Epithelial cell of proximal tubule (primary cell): ENCODE measurements around the gene KRTAP10-12. TPM values are rescaled to one million over a fixed set of nuclear protein-coding genes. Genes with fewer than 3 reads are reported as not detected.
"Not testable (repeated sequence)": the region's sequence is repeated elsewhere in the genome, so short reads cannot be mapped to it uniquely, and the experiment has no call there.

Experiments
- DNase-seq: peaks from one replicate; pipeline ENCODE4 v3.0.0-alpha.2; 2011; ENCODE audit warnings: low read depth
- H3K4me3 ChIP-seq: 2 replicates; pipeline ENCODE4 v1.5.1; 2011; ENCODE audit warnings: low read depth, mild to moderate bottlenecking, low read length
- CTCF ChIP-seq: conservative IDR thresholded peaks from 2 replicates; pipeline ENCODE4 v1.5.1; 2012; ENCODE audit warnings: low read depth, mild to moderate bottlenecking, low read length
- total RNA-seq: library from RNA; depleted of rRNA; stranded (reverse); fragments of >200 nt; gene quantifications from 2 replicates; pipeline ENCODE4 v1.2.3, GENCODE V29; 2015

KRTAP10-12 gene
- total RNA-seq, 1 donor from 2014 or later = not detected

GRCh38 chr21:44681152-44681551 is 15.8 kb upstream of the KRTAP10-12 start:
- TF ChIP-seq CTCF = no peak
- no peak overlapping the region for H3K4me3 ChIP-seq
- no peak for DNase-seq

- DNase-seq = no peak
- no peak within 1 kb of the TSS for H3K4me3 ChIP-seq
- TF ChIP-seq CTCF = no peak
Observed at GRCh38 chr21:44681861-44682579, 15.0 kb upstream of the KRTAP10-12 start, which contains the start of gene KRTAP12-1. KRTAP12-1 (minus strand) TSS chr21:44682163; CDS start chr21:44682123, 40 bp downstream.

DNA sequence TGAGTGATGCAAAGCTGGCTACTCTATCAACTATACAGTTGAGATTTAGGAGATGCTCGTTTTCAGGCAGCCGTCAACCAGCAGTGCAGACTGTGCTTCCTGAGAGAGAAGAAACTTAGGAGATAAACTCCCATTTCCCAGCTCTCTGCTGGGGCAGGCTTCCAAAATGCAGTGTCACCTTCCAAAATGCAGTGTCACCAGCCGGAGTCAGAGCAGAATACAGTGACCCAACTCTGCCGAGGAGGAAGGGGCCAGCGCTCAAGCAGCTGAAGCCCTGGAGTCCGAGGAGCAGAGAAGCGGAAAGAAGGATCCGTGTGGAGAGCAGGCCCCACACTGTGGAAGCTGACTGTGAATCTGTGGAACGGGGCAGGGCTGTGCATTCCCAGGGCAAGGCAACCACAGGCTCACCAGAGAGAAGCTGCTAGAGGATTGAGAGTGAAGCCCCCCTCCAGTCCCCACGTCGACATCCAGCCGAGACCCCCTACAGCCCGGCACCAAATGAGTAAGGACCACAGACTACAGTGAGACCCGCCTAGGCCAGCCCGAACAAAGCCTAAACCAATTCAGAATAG is 14.3 kb upstream of the KRTAP10-12 start:
- no peak for DNase-seq
- TF ChIP-seq CTCF = no peak
- H3K4me3 ChIP-seq = no peak overlapping the region

DNA sequence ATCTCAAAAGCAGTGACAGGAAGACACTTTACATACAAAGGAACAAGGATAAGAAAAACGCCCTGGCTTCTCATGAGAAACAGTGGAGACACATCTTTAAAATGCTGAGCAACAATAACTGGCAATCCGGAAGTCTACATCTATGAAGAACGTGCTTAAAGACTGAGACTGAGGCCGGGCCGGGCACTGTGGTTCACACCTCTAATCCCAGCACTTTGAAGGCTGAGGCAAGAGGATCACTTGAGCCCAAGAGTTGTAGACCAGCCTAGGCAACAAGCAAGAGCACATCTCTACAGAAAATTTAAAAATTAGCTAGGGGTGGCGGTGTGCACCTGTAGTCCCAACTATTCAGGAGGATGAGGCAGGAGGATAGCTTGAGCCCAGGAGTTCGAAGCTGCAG is 12.9 kb upstream of the KRTAP10-12 start:
- no peak for TF ChIP-seq CTCF
- no peak overlapping the region for H3K4me3 ChIP-seq
- DNase-seq = no peak

- H3K4me3 ChIP-seq = no peak overlapping the region
- TF ChIP-seq CTCF = no peak
Observed at GRCh38 chr21:44684483-44684882, 12.5 kb upstream of the KRTAP10-12 start.

DNA sequence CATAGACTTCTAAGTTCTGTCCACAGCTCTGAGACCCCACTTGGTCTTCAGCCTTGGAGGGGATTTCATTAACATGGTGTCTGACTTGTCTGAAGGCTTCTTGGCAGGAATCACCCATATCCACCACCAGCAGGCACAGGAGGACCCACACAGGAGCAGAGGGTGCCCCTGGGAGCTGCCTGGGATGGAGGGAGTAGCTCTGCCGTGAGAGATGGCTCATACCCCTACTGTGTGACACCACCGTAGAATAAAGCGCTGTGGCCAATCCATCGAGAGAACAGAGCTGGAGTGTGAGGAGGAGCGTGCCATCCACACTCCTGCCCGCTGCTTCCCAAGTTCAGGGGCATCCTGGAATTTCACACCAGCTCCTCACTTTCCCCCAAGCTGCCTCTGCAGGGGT is 11.9 kb upstream of the KRTAP10-12 start:
- H3K4me3 ChIP-seq, DNase-seq: not testable (repeated sequence)

More at GRCh38 chr21:44684483-44684882, 12.5 kb upstream of the KRTAP10-12 start:
- DNase-seq = no peak

DNA sequence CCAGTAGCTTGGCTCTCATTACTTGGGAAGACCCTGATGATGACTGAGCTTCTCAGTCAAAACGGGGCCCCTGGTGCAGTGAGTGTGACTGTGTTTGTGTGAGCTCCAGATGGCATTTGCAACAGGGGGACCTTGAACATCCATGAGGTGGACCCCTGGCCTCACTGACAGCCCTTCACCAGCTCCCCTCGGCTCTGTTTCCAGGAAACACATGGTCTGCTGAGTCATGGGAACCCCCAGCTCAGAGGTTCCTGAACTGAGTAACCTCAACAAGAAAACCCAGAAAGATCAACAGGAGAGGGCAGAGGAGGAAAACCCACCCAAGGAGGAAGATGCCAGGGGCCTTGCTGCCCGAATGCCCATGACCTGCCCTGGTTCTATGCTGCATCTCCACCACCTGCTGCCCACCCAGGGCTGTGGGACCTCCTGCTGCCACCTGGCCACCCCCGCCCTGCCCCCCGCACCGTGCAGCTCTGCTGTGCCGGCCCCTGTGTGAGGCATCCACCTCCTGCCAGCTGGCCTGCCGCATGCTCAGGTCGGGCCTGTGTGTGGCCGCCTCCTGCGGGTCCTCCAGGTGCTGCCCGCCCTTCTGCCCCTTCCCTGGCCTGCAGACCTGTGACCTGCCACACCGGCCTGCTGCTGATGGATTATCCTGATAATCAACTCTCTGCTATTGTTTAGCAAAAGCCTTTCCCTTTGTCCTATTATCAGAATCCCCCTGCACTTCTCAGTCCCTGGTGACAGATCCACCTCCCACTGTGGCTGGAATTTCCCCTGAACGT is 10.8 kb upstream of the KRTAP10-12 start:
- no peak overlapping the region for H3K4me3 ChIP-seq
- no peak for DNase-seq
- TF ChIP-seq CTCF = no peak
